Thyroid gland (tissue), 4 donors: ENCODE results near the gene UBAP1. TPM values are rescaled to one million over a fixed set of nuclear protein-coding genes. Genes with fewer than 3 reads are reported as not detected.

Source experiments
- DNase-seq, 2 donors: peaks; one replicate each; pipeline ENCODE4 v3.0.0-alpha.2; 2019
- H3K27ac ChIP-seq, 3 donors: fragments of 200-600 bp; sonication (generic); 1 replicate in 2 of 3; 2 replicates in 1 of 3; pipeline ENCODE4 v1.5.1; 2016 to 2019; ENCODE audit warnings: mild to moderate bottlenecking in 1 of 3, moderate library complexity in 1 of 3
- H3K27me3 ChIP-seq: fragments of 200-600 bp; sonication (generic); one replicate; pipeline ENCODE4 v1.5.1; 2019
- H3K36me3 ChIP-seq, 2 donors: fragments of 200-600 bp; sonication (generic); one replicate each; pipeline ENCODE4 v1.5.1; 2016 to 2019
- H3K4me1 ChIP-seq, 2 donors: fragments of 200-600 bp; sonication (generic); one replicate each; pipeline ENCODE4 v1.5.1; 2017 to 2019
- H3K4me3 ChIP-seq, 3 donors: fragments of 200-600 bp; sonication (generic); replicated peaks in 1 of 3; 1 replicate in 2 of 3; 2 replicates in 1 of 3; pipeline ENCODE4 v1.5.1; 2016; ENCODE audit warnings: mild to moderate bottlenecking in 1 of 3
- H3K9me3 ChIP-seq: fragments of 200-600 bp; sonication (generic); one replicate; pipeline ENCODE4 v1.5.1; 2017
- POLR2A ChIP-seq, 2 donors: fragments of 450-650 bp; IDR thresholded peaks; one replicate each; pipeline ENCODE4 v1.6.1; 2017; ENCODE audit warnings: antibody characterized with exemption in 2 of 2, mild to moderate bottlenecking in 2 of 2, moderate library complexity in 1 of 2
- WGBS, 2 donors: methylation state at CpG; one replicate each; pipeline ENCODE4 v1.1.5; 2017; 5-methylcytosine and 5-hydroxymethylcytosine counted together
- intact Hi-C: fragments of 100-400 bp; cut with DNase I; formaldehyde crosslinking; loops from one replicate; pipeline ENCODE4 v1.15.1; 2023
- total RNA-seq, 4 donors: library from RNA; depleted of rRNA; stranded (reverse); fragments of >200 nt; gene quantifications; one replicate each; pipeline ENCODE4 v1.2.3, GENCODE V29; 2016
- TF ChIP-seq, protein P1 (sequence below), 6 experiments: fragments of 200-600 bp in 3 of 6; fragments of 450-650 bp in 3 of 6; sonication (generic) in 3 of 6; IDR thresholded peaks; one replicate each; pipeline ENCODE4 v1.5.1; 2016 to 2019; ENCODE audit warnings: antibody characterized with exemption in 6 of 6, mild to moderate bottlenecking in 2 of 6, inconsistent platforms in 1 of 6, moderate library complexity in 1 of 6

Gene UBAP1
- total RNA-seq, 4 donors from 2014 or later = 41.3 to 50.5 (median 44.8) TPM

DNA sequence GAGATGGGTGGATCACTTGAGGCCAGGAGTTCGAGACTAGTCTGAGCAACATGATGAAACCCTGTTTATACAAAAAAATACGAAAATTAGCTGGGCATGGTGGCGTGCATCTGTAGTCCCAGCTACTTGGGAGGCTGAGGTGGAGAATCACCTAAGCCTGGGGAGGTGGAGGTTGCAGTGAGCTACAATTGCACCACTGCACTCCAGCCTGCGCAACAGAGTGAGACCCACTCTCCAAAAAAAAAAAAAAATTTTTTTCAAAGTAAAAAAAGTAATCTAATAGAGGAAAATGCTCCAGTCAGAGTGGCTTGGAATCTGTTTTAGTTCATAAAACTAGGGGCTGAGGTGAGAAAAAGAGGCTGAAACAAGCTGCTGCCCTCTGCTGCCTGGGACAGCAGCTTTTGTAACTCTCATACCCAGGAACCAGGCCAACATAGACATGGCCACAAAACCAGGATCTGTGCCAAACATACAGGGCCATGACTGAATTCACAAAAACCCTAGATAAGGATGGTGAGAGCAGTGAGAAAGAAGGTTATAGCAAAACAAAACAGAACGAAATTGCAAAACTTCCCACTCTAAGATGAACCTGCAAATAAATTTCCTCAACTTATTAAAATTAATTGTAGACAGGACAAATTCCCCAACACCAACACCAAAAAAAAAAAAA is 39.2 kb upstream of the UBAP1 start:
- TF ChIP-seq, protein P1, sequence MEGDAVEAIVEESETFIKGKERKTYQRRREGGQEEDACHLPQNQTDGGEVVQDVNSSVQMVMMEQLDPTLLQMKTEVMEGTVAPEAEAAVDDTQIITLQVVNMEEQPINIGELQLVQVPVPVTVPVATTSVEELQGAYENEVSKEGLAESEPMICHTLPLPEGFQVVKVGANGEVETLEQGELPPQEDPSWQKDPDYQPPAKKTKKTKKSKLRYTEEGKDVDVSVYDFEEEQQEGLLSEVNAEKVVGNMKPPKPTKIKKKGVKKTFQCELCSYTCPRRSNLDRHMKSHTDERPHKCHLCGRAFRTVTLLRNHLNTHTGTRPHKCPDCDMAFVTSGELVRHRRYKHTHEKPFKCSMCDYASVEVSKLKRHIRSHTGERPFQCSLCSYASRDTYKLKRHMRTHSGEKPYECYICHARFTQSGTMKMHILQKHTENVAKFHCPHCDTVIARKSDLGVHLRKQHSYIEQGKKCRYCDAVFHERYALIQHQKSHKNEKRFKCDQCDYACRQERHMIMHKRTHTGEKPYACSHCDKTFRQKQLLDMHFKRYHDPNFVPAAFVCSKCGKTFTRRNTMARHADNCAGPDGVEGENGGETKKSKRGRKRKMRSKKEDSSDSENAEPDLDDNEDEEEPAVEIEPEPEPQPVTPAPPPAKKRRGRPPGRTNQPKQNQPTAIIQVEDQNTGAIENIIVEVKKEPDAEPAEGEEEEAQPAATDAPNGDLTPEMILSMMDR (IDR thresholded peaks at IDR 0.05) = peak in 3 of 6 experiments; percentile 32 to 49 (median 46)
- TF ChIP-seq POLR2A (IDR thresholded peaks at IDR 0.05) = no peak
- H3K4me1 ChIP-seq = peaks cover 0 to 6% of the 10 kb centered on the region in 2 donors
- H3K36me3 ChIP-seq = no peaks in the 10 kb centered on the region
- H3K27me3 ChIP-seq = no peaks in the 10 kb centered on the region
- H3K9me3 ChIP-seq = no peaks in the 10 kb centered on the region
- WGBS, 2 donors = 71 to 78% methylated on average over 5 of the region's 5 CpGs
- peak; percentile 78 to 79 for DNase-seq
- no peak overlapping the region for H3K4me3 ChIP-seq
- intact Hi-C loops = no loop called here
- no peak overlapping the region for H3K27ac ChIP-seq

DNA sequence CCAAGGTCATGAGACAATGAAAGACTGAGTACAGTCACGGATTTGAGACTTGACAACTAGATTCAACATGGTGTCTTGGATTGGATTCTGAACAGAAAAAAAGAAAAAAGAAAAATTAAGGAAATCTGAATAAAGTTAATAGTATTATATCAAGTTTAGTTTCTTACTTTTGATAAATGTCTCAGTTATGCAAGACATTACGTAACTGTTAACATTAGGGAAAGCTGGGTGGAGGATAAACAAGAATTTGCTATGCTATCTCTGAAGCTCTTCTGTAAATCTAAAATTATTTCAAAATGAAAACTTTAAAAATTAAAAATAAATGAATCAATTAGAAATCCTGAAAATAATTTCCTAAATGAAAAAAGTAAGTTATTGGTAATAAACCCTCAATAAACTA is 38.0 kb upstream of the UBAP1 start:
- no peaks in the 10 kb centered on the region for H3K36me3 ChIP-seq
- peaks cover 4 to 14% of the 10 kb centered on the region in 2 donors for H3K4me1 ChIP-seq
- no peak for DNase-seq
- 90 to 91% methylated on average over 2 of the region's 2 CpGs for WGBS, 2 donors
- intact Hi-C loops = no loop called here
- H3K9me3 ChIP-seq = no peaks in the 10 kb centered on the region
- TF ChIP-seq, protein P1 (IDR thresholded peaks at IDR 0.05) = no peak
- no peak for TF ChIP-seq POLR2A (IDR thresholded peaks at IDR 0.05)
- no peak overlapping the region for H3K4me3 ChIP-seq
- H3K27me3 ChIP-seq = no peaks in the 10 kb centered on the region
- no peak overlapping the region for H3K27ac ChIP-seq

DNA sequence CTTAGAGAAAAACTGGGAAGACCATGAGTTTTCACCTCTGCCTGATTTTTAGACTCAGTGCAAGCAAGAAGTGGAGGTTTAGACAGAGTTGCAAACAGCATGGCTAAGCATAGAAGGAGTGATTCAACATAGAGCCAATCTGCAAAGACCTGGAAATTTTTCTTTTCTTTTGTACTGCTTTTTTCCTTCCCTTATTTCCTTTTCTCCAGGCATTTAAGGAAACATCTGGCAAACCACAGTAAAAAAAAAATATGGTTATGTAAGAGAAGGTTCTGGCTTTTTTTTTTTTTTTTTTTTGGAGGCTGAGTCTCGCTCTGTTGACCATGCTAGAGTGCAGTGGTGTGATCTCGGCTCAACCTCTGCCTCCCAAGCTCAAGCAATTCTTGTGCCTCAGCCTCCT is 35.7 kb upstream of the UBAP1 start:
- 59 to 62% methylated on average over 2 of the region's 2 CpGs for WGBS, 2 donors
- intact Hi-C loops = no loop called here

DNA sequence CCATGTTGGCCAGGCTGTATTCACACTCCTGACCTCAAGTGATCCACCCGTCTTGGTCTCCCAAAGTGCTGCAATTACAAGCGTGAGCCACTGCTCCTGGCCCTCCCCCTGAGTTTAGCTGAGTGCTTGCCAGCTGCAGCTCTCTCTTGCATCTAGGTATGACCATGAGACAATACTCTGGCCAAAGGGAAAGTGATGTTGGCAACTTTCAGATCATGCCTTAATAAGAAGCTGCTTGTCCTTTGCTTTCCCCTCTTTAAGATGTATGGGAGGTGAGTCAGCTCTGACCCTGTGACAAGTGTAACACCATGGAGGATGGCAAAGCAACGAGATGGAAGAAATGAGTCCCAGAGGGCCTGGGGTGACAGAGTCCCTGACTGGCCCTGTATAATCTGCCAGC is 33.7 kb upstream of the UBAP1 start:
- no peak overlapping the region for H3K4me3 ChIP-seq
- 24 to 40% methylated on average over 3 of the region's 3 CpGs for WGBS, 2 donors
- no peaks in the 10 kb centered on the region for H3K36me3 ChIP-seq
- peaks cover 4 to 14% of the 10 kb centered on the region in 2 donors for H3K4me1 ChIP-seq
- DNase-seq = peak; percentile 70 to 75
- H3K27me3 ChIP-seq = no peaks in the 10 kb centered on the region
- intact Hi-C loops = no loop called here
- no peaks in the 10 kb centered on the region for H3K9me3 ChIP-seq
- TF ChIP-seq POLR2A (IDR thresholded peaks at IDR 0.05) = no peak
- TF ChIP-seq, protein P1 (IDR thresholded peaks at IDR 0.05) = no peak
- no peak overlapping the region for H3K27ac ChIP-seq

More for the DNA sequence above, 35.7 kb upstream of the UBAP1 start:
- no peak for TF ChIP-seq POLR2A (IDR thresholded peaks at IDR 0.05)
- TF ChIP-seq, protein P1 (IDR thresholded peaks at IDR 0.05) = no peak
- no peak for DNase-seq
- Histone ChIP-seq H3K36me3 (no peaks in the 10 kb centered on the region), H3K27ac (peak overlapping the region in 2 of 3 donors; percentile 30 to 38), H3K4me1 (peaks cover 4 to 14% of the 10 kb centered on the region in 2 donors), H3K27me3 (no peaks in the 10 kb centered on the region), H3K9me3 (no peaks in the 10 kb centered on the region), H3K4me3 (no peak overlapping the region)

DNA sequence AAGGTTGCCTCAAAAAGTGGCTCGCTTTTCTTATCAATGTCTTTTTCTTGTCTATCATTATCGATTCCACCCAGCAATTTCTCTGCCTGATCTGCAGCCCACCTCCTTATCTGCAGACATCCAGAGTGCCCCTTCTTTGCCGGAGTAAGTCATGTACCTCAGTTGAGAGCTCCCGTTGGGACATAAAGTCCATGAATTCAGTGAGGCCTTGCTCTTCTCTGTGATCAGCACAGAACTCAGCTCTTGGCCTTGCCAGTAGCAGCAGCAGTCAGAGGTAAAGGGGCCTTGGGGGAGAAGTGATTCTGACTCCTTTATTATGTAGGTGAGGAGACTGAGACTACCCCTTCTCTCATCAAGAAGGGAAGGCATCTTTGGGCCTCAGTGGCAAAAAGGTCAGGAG is 27.4 kb upstream of the UBAP1 start:
- TF ChIP-seq, protein P1 (IDR thresholded peaks at IDR 0.05) = no peak
- TF ChIP-seq POLR2A (IDR thresholded peaks at IDR 0.05) = no peak

More for the DNA sequence above, 27.4 kb upstream of the UBAP1 start:
- intact Hi-C loops = no loop called here
- WGBS, 2 donors = 84 to 85% methylated on average over 4 of the region's 4 CpGs
- Histone ChIP-seq H3K36me3 (no peaks in the 10 kb centered on the region), H3K9me3 (no peaks in the 10 kb centered on the region), H3K4me1 (no peaks in the 10 kb centered on the region), H3K27ac (no peak overlapping the region), H3K27me3 (no peaks in the 10 kb centered on the region), H3K4me3 (no peak overlapping the region)
- DNase-seq = no peak
